ENCODE results near the gene LIFR. TPM values are rescaled to one million over a fixed set of nuclear protein-coding genes. Genes with fewer than 3 reads are reported as not detected.

Gene LIFR
- total and polyA plus RNA-seq, 2 of the 4 experiments (the other 2 are of a cell fraction): 1.9 to 10.4 TPM

DNA sequence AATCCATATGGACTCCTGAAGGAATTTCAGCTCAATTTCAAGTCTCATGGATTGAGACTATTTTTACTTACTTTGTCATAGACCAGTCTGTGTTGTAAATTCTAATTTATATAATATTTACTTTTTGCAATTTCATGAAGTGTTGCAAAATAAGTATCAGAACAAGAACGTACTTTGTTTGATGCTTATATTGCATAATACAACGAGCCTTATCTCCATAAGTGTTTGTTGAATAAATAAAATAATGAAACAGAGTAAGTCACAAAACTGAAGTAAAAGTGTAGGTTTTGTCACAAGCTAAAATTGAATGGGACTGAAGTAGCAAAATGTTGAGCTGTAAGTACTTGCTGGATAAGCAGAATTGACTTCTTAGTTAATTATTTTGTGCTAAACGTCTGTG, 3.0 kb upstream of the LIFR start:
- no peak overlapping the region for H3K56ac ChIP-seq (ENCODE audit: extremely low read depth, insufficient read depth, low read length)
- no peak overlapping the region for H2AK9ac ChIP-seq (replicated peaks; ENCODE audit: low read depth, low read length, poor library complexity)
- no peak overlapping the region for H3K4me2 ChIP-seq (ENCODE audit: low read depth, low read length)
- no peak overlapping the region for H2AK5ac ChIP-seq (ENCODE audit: low read depth, low read length)
- H2BK15ac ChIP-seq (ENCODE audit: low read depth, low read length): no peak overlapping the region
- H3K9ac ChIP-seq (ENCODE audit: low read depth, low read length): no peak overlapping the region
- BruUV-seq (replicated peaks): no TSS peak
- intact Hi-C loops (cut with micrococcal nuclease) (loop anchor here (5.0 to 10.0 kb wide), 3 partner anchors 103 to 365 kb away; no protein-coding TSS in a partner anchor), dilution Hi-C loops (cut with HindIII; ENCODE audit: low sequenced_read_pairs, unreplicated experiment) (no loop called here), in situ Hi-C loops (cut with MboI; ENCODE audit: low sequenced_read_pairs) (no loop called here)
- no peak overlapping the region for H2AFZ ChIP-seq (replicated peaks; ENCODE audit: low read length, poor library complexity)
- DNase-seq (no peak), ATAC-seq (ENCODE audit: low read depth) (no peak)
- CTCF ChIA-PET: no interaction called here
- H2BK120ac ChIP-seq (ENCODE audit: low read depth, low read length): no peak overlapping the region
- H4K20me1 ChIP-seq (ENCODE audit: insufficient read depth, low read length): no peaks in the 10 kb centered on the region
- H3K4ac ChIP-seq (ENCODE audit: low read depth, low read length): no peak overlapping the region
- H3K9me3 ChIP-seq (ENCODE audit: control insufficient read depth, insufficient read depth, low read length): 0 out of 2 replicates have a peak, but pooled peaks cover 1% of the 10 kb centered on the region
- peak; percentile 23; the same call in 1 of the 2 replicates for TF ChIP-seq CEBPB (IDR thresholded peaks at IDR 0.05; ENCODE audit: low read depth, low read length)
- TF ChIP-seq, protein P1, sequence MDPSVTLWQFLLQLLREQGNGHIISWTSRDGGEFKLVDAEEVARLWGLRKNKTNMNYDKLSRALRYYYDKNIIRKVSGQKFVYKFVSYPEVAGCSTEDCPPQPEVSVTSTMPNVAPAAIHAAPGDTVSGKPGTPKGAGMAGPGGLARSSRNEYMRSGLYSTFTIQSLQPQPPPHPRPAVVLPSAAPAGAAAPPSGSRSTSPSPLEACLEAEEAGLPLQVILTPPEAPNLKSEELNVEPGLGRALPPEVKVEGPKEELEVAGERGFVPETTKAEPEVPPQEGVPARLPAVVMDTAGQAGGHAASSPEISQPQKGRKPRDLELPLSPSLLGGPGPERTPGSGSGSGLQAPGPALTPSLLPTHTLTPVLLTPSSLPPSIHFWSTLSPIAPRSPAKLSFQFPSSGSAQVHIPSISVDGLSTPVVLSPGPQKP (IDR thresholded peaks at IDR 0.05; ENCODE audit: borderline replicate concordance, low read depth, low read length): no peak
- TF ChIP-seq FOS (IDR thresholded peaks at IDR 0.05; ENCODE audit: low read depth, low read length): no peak
- no peak for TF ChIP-seq MXI1 (IDR thresholded peaks at IDR 0.05; ENCODE audit: borderline replicate concordance, low read depth, low read length)
- H3K18ac ChIP-seq (ENCODE audit: low read depth, low read length): no peak overlapping the region
- no peak overlapping the region for H3K23ac ChIP-seq (ENCODE audit: low read depth, low read length)
- POLR2A ChIA-PET (ENCODE audit: unreplicated experiment): no interaction called here
- WGBS, 2 experiments (ENCODE audit: extremely low coverage in 2 of 2, insufficient read length in 1 of 2): no CpG with 5 or more reads among the region's 3 CpGs
- H2BK20ac ChIP-seq (ENCODE audit: low read depth, low read length): no peak overlapping the region
- H3K27ac ChIP-seq (ENCODE audit: insufficient read depth, low read length): no peak overlapping the region
- no peak overlapping the region for H4K5ac ChIP-seq (ENCODE audit: low read depth, low read length)
- no peak overlapping the region for H4K91ac ChIP-seq (ENCODE audit: insufficient read depth, low read depth, low read length)
- no peak overlapping the region for H3K4me3 ChIP-seq (ENCODE audit: insufficient read depth, low read depth, low read length)
- no peaks in the 10 kb centered on the region for H3K9me1 ChIP-seq (ENCODE audit: insufficient read depth, low read length)
- peaks cover 5 to 10% of the 10 kb centered on the region in 2 experiments; a peak in 3 of 4 replicates for H3K79me1 ChIP-seq (ENCODE audit: low read depth in 1 of 2, low read length in 2 of 2)
- H3K4me1 ChIP-seq (ENCODE audit: control insufficient read depth, insufficient read depth, low read length): no peaks in the 10 kb centered on the region
- H3K14ac ChIP-seq (replicated peaks; ENCODE audit: low read depth, low read length): no peak overlapping the region
- peaks cover 10% of the 10 kb centered on the region for H3K27me3 ChIP-seq (ENCODE audit: control insufficient read depth, insufficient read depth, low read length)
- no peaks in the 10 kb centered on the region for H3K36me3 ChIP-seq (ENCODE audit: control insufficient read depth, insufficient read depth, low read length)
- H2BK5ac ChIP-seq (ENCODE audit: low read depth, low read length, poor library complexity, severe bottlenecking): no peak overlapping the region
- no peak overlapping the region for H4K8ac ChIP-seq (ENCODE audit: low read depth in 2 of 2, low read length in 2 of 2)
